Upper lobe of left lung (tissue), 4 donors: Measurements from ENCODE around the gene PHAF1.

ENCODE experiments used
- CTCF ChIP-seq, 6 experiments: fragments of 450-650 bp in 4 of 6; fragments of 200-600 bp in 2 of 6; sonication (generic) in 2 of 6; IDR thresholded peaks; one replicate each; pipeline ENCODE4 v1.5.1; 2016 to 2019; ENCODE audit warnings: antibody characterized with exemption in 6 of 6
- EP300 ChIP-seq, 4 donors: sonication (generic); formaldehyde crosslinking; IDR thresholded peaks; one replicate each; pipeline ENCODE4 v1.5.1; 2017; ENCODE audit warnings: antibody characterized with exemption in 4 of 4, control low read depth in 2 of 4
- POLR2A ChIP-seq, 4 donors: fragments of 450-650 bp; IDR thresholded peaks; one replicate each; pipeline ENCODE4 v1.5.1; 2016 to 2017; ENCODE audit warnings: antibody characterized with exemption in 4 of 4, mild to moderate bottlenecking in 2 of 4
- POLR2AphosphoS5 ChIP-seq, 2 donors: sonication (generic); formaldehyde crosslinking; IDR thresholded peaks; one replicate each; pipeline ENCODE4 v1.5.1; 2017; ENCODE audit warnings: antibody characterized with exemption in 2 of 2

GRCh38 chr16:67128887-67129286 lies 19.1 kb downstream of the PHAF1 start:
- TF ChIP-seq POLR2AphosphoS5 (IDR thresholded peaks at IDR 0.05) (no peak), CTCF (IDR thresholded peaks at IDR 0.05) (no peak), EP300 (IDR thresholded peaks at IDR 0.05) (no peak), POLR2A (IDR thresholded peaks at IDR 0.05) (no peak)
